Measurements from ENCODE around the gene CTNND1. TPM values are rescaled to one million over a fixed set of nuclear protein-coding genes. Genes with fewer than 3 reads are reported as not detected.
"Not testable (repeated sequence)": the region's sequence is repeated elsewhere in the genome, so short reads cannot be mapped to it uniquely, and the experiment has no call there.

CTNND1 gene
- total RNA-seq, 1 experiment from 2014 or later, result 108 TPM

- no peak overlapping the region for H3K4me3 ChIP-seq (ENCODE audit: insufficient read depth, low read depth, low read length)
- no peaks in the 10 kb centered on the region for H3K36me3 ChIP-seq (replicated peaks; ENCODE audit: control insufficient read depth, insufficient read depth, low read length)
- no peaks in the 10 kb centered on the region for H3K27me3 ChIP-seq (ENCODE audit: control insufficient read depth, insufficient read depth, low read length)
- no peak for DNase-seq
Observed at GRCh38 chr11:57834852-57835251, 73.2 kb downstream of the CTNND1 start.

- DNase-seq; H3K4me3 ChIP-seq (ENCODE audit: insufficient read depth, low read depth, low read length); H3K27me3 ChIP-seq (ENCODE audit: control insufficient read depth, insufficient read depth, low read length); H3K36me3 ChIP-seq (replicated peaks; ENCODE audit: control insufficient read depth, insufficient read depth, low read length): not testable (repeated sequence)
Observed at GRCh38 chr11:57838609-57839008, 77.0 kb downstream of the CTNND1 start.

- DNase-seq, result no peak
- Histone ChIP-seq H3K27me3 (ENCODE audit: control insufficient read depth, insufficient read depth, low read length) (no peaks in the 10 kb centered on the region; the same call in 1 of the 2 replicates), H3K36me3 (replicated peaks; ENCODE audit: control insufficient read depth, insufficient read depth, low read length) (no peaks in the 10 kb centered on the region), H3K4me3 (ENCODE audit: insufficient read depth, low read depth, low read length) (no peak overlapping the region)
Observed at GRCh38 chr11:57842873-57843272, 81.3 kb downstream of the CTNND1 start.

GRCh38 chr11:57867966-57868365 is 106.4 kb downstream of the CTNND1 start:
- H3K27me3 ChIP-seq (ENCODE audit: control insufficient read depth, insufficient read depth, low read length), result no peaks in the 10 kb centered on the region
- DNase-seq, result no peak
- no peaks in the 10 kb centered on the region; the same call in 1 of the 2 replicates for H3K36me3 ChIP-seq (replicated peaks; ENCODE audit: control insufficient read depth, insufficient read depth, low read length)
- no peak overlapping the region for H3K4me3 ChIP-seq (ENCODE audit: insufficient read depth, low read depth, low read length)

GRCh38 chr11:57868491-57868890 is 106.9 kb downstream of the CTNND1 start:
- DNase-seq, result peak; percentile 67
- H3K27me3 ChIP-seq (ENCODE audit: control insufficient read depth, insufficient read depth, low read length), result no peaks in the 10 kb centered on the region
- no peak overlapping the region for H3K4me3 ChIP-seq (ENCODE audit: insufficient read depth, low read depth, low read length)
- H3K36me3 ChIP-seq (replicated peaks; ENCODE audit: control insufficient read depth, insufficient read depth, low read length), result no peaks in the 10 kb centered on the region; the same call in 1 of the 2 replicates

Other genes with a start within 250 kb of the CTNND1 start
- 30.7 and 33.1 TPM in 2 replicates for gene SLC43A1, start 246.1 kb upstream of the CTNND1 start, total RNA-seq (2014; rRNA removed; shearing (Covaris generic))
- gene TIMM10, start 231.0 kb upstream of the CTNND1 start, total RNA-seq (2014; rRNA removed; shearing (Covaris generic)), result 58.6 and 73.3 TPM in 2 replicates
- not detected in 2 replicates for gene SMTNL1, start 224.2 kb upstream of the CTNND1 start, total RNA-seq (2014; rRNA removed; shearing (Covaris generic))
- gene UBE2L6, start 194.1 kb upstream of the CTNND1 start, total RNA-seq (2014; rRNA removed; shearing (Covaris generic)), result 9.5 and 17.6 TPM in 2 replicates
- gene SERPING1, start 164.1 kb upstream of the CTNND1 start, total RNA-seq (2014; rRNA removed; shearing (Covaris generic)), result 30.3 and 34.6 TPM in 2 replicates
- not detected in 2 replicates for gene YPEL4, start 111.9 kb upstream of the CTNND1 start, total RNA-seq (2014; rRNA removed; shearing (Covaris generic))
- 26.4 and 33.4 TPM in 2 replicates for gene CLP1, start 104.0 kb upstream of the CTNND1 start, total RNA-seq (2014; rRNA removed; shearing (Covaris generic))
- 26.7 and 28.6 TPM in 2 replicates for gene ZDHHC5, start 93.7 kb upstream of the CTNND1 start, total RNA-seq (2014; rRNA removed; shearing (Covaris generic))
- gene MED19, start 49.6 kb upstream of the CTNND1 start, total RNA-seq (2014; rRNA removed; shearing (Covaris generic)), result 17.9 and 19.1 TPM in 2 replicates
- 75.3 and 93.9 TPM in 2 replicates for gene TMX2, start 49.2 kb upstream of the CTNND1 start, total RNA-seq (2014; rRNA removed; shearing (Covaris generic))
- 200 and 246 TPM in 2 replicates for gene SELENOH, start 20.3 kb upstream of the CTNND1 start, total RNA-seq (2014; rRNA removed; shearing (Covaris generic))
- gene BTBD18, start 10.0 kb upstream of the CTNND1 start, total RNA-seq (2014; rRNA removed; shearing (Covaris generic)), result not detected in 2 replicates